HK-2 (cell line): ENCODE results near the gene TBL1XR1.

ENCODE experiments used
- DNase-seq: peaks from one replicate; pipeline ENCODE4 v3.0.0-alpha.2; 2018; ENCODE audit not compliant: unreplicated experiment

The TBL1XR1 gene

GRCh38 chr3:177109688-177110330, 87.5 kb downstream of the TBL1XR1 start:
- DNase-seq: no peak

- DNase-seq: no peak
Observed at GRCh38 chr3:177108648-177109047, 88.6 kb downstream of the TBL1XR1 start.

DNA sequence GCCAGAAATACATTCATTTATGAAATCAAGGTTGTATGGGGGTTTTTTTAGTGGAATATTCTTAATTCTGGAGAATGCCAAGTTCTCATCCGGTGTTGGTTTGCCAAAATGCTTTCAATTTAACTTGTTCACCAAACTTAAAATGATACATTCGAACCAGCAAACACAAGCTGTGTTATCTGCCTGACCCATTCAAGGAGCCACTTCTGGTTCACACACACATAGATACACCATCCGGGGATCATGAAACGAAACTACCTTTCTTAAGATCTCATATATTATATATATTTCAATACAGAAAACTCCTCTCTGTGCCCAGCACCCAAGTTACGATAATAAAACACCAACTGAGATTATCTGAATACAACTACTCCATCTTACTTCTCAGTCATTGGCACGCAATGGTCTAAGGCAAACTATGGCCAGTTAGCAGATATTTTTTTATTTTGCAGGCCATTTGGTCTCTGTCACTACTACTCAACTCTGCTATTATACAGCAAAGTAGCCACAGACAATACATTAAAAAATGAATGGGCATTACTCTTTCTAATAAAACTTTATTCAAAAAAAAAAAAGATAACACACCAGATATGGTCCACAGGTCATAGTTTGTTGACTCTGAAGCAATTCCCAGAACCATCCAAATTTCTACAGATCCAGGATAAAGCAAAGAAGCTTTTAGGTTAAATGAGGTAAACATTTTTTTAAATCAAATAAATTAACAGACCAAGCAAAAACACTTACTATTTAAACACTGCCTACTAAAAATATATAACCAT, 89.6 kb downstream of the TBL1XR1 start:
- no peak for DNase-seq

- DNase-seq: no peak
Observed at GRCh38 chr3:177106594-177106993, 90.7 kb downstream of the TBL1XR1 start.

DNA sequence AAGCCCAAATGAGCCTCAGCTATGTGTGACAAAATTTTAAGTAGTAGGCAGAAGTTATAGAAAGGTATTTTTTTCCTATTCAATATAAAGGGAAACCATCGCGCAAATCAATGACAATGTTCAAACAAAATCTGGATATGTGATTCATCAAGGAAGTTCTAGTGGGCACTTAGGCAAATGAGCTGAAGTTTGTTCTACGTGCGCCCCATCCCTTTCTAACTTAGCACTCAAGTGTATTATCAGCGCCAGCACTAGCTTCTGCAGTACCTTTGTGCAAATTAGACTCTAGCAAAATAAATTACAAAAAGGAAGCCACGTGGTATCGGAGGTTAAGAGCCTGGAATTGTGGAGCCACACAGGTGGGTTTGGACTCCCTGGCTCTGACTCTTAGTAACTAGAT, 91.1 kb downstream of the TBL1XR1 start:
- no peak for DNase-seq

- DNase-seq: no peak
Observed at GRCh38 chr3:177105623-177106022, 91.7 kb downstream of the TBL1XR1 start.

- no peak for DNase-seq
Observed at GRCh38 chr3:177104299-177104992, 92.8 kb downstream of the TBL1XR1 start.

DNA sequence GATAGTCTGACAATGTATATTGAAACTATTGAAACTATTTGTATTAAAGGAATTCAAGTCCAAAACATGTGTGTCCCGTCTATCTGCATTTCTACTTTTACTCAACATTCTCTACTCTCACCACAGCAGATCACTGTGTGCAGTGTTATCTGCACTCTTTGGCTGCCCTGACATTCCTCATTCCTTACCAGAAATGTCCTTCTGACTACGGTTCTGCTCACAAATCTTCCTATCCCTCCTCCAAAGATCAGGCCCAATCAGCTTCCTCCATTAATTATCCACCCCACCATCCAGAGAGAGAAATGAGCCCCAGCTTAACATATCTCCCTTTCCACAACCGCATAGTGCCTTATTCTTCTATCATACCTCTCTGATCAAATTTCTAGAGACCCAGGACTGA, 94.7 kb downstream of the TBL1XR1 start:
- no peak for DNase-seq

DNA sequence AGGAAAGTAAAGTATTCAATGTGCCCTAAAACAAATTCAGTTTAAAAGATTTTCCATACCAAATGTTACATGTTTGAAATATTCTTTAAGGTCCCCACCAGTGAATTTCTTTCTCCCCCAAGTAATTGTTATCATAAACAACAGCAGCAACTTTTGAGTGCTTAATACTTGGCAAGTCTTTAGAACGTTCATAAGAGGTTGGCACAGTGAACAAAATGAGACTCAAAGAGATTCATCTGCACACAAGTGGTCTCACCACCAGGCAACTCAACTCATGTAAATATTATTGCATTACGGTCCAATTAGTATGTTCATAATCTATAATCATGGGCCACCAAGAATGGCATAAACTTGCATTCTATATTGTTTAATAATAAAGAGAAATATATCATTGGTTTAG, 98.7 kb downstream of the TBL1XR1 start:
- DNase-seq: no peak

DNA sequence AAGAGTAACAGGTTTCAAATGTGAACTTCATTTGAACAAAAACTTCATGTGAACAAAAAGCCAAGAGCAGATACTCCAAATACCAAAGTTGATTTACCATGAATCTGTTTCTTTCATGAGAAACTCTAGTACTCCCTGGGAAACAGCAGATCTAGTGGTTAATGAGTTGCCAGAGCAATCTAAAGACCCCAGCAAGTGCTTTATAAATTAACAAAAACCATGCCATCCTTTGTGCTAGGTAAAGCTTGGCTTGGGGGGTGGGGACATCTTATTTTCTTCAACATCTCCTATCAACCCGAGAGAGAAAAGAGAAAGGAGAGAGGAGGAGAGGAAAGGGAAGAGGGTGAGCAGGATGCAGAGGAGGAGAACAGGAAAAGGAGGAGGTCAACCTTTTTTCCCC, 100.7 kb downstream of the TBL1XR1 start:
- no peak for DNase-seq

- DNase-seq: no peak
Observed at GRCh38 chr3:177093966-177094365, 103.3 kb downstream of the TBL1XR1 start.

DNA sequence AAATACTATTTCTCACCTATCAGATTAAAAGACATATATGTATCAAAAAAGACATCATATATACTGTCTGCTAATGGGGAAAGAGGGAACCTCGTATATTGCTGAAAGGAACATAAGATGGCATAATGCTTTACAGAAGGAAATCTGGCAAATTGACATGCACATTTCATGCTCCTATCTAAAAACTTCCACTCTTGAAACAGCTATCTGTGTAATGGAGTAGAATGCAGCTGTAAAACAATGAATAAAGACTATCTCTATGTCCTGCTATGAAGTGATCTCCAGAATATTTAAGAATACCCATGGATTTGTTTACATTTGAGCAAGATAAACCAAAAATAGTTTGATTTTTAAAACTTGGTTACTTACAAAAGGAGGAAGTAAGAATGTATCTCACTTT, 107.4 kb downstream of the TBL1XR1 start:
- no peak for DNase-seq

GRCh38 chr3:177089110-177089509, 108.2 kb downstream of the TBL1XR1 start:
- DNase-seq: no peak

GRCh38 chr3:177085794-177086193, 111.5 kb downstream of the TBL1XR1 start:
- no peak for DNase-seq

GRCh38 chr3:177084616-177085015, 112.7 kb downstream of the TBL1XR1 start:
- DNase-seq: no peak

- DNase-seq: no peak
Observed at GRCh38 chr3:177080122-177080521, 117.2 kb downstream of the TBL1XR1 start.

DNA sequence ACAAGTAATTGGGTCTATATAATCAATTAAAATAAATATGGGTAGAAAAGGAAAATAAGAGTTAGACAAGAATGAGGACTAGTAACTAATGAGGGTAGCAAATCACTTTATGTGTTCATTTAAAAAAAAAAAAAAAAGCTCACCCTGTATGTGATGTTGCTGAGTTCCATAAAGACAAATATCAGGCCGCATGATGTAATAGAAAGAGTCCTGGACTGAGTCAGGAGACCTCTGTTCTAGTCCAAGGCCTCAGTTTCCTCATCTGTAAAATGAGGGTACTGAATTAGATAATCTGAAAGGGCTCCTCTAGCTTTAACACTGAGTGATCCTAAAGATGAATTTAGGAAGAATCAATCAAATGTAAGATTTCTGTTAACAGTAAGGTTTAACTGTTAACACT, 117.6 kb downstream of the TBL1XR1 start:
- no peak for DNase-seq

DNA sequence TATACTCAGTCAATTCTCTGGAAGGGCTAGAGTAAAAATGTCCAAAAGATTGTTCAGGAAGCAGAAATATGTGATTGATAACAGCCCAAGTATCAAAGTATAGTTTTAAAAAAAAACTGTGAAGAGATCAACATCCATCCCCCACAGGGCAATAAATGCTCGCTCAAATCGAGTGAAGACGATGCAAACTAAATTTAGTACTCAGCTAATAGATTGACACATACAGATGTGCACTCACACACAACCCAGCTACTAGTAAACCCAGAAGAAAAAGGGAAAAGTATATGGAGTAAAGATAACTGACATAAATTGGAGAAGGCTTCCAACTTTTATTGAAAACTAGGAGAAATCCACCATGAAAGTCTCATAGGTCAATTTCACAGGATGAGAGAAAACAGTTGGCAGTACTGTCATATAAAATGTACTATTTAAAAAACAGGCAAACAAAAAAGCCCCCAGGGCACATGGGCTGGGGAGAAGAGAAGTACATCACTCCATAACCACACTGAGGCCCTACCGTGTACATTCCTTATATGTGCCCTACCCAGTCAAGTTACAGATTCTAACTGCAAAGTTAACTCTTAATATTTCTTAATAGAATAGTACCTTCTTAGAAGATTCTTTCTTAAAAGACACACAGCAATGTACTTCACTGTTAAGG, 125.7 kb downstream of the TBL1XR1 start:
- DNase-seq: no peak

DNA sequence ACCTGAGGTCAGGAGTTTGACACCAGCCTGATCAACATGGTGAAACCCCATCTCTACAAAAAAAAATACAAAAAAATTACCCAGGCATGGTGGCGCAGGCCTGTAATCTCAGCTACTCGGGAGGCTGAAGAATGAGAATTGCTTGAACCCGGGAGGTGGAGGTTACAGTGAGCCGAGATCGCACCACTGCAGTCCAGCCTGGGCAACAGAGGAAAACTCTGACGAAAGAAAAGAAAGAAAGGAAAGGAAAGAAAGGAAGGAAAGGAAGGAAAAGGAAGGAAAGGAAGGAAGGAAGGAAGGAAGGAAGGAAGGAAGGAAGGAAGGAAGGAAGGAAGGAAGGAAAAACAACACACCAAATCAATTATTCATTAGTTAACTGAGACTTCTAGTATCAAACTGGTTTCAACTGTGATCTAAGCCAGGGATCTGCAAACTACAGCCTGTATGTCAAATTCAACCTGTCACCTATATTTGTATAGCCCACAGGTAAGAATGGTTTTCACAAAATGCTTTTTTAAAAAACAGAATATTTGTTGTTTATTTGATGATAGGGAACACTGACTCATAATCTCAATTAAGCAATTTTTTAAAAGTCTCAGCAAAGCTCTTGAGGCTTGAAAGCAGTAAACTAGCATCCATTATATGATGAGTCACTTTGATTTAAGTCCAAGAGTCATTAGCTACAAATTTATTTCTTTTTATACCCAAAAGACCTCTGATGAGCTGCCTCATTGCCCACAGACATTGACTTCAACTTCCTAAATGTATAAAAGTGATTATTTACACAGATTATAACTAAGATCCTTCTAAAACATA, 127.6 kb downstream of the TBL1XR1 start:
- DNase-seq: no peak

DNA sequence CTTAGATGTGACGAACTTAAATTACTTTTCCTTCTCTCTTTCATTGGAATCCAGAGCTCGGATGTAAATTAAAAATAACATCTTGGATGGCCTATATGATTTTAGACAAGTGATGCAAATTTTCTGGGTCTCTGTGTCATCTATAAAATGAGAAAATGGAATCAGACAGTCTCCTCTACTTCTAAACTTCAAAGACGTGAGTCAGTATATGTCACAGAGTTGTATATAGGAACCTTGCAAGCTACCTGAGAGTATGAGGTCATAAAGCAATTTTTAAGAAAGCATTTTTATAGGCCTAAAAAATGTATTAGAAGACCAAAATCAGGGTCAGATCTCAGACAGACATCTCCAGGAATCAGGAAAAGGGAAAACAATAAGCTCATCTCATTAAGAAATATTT, 128.3 kb downstream of the TBL1XR1 start:
- DNase-seq: no peak

- no peak for DNase-seq
Observed at GRCh38 chr3:177066068-177066467, 131.2 kb downstream of the TBL1XR1 start.
